HG02678 (cell line): ENCODE measurements around the gene ZNF581.

ENCODE experiments used
- ATAC-seq: cut with Tn5 transposase; IDR thresholded peaks from one replicate; pipeline ENCODE4 v1.9.1; 2021; ENCODE audit warnings: mild to moderate bottlenecking, moderate library complexity; ENCODE audit not compliant: unreplicated experiment

Gene ZNF581

GRCh38 chr19:55611300-55611982 lies 32.0 kb upstream of the ZNF581 start:
- no peak for ATAC-seq

- ATAC-seq, result no peak
Observed at GRCh38 chr19:55611983-55612645, 31.3 kb upstream of the ZNF581 start.

DNA sequence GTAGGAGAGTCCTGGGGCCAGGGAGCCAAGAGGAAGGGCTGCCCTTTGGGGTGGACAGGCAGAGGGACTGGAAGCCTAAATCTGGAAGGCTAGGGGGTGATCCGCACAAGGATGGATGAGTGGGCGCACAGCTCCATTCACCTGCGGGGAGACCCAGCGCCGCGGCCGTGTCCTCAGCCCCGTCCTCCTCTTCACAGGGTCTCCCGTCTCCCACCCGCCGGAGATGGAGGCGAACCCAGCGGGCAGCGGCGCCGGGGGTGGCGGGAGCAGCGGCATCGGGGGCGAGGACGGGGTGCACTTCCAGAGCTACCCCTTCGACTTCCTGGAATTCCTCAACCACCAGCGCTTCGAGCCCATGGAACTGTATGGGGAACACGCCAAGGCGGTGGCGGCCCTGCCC lies 30.1 kb upstream of the ZNF581 start:
- no peak for ATAC-seq

DNA sequence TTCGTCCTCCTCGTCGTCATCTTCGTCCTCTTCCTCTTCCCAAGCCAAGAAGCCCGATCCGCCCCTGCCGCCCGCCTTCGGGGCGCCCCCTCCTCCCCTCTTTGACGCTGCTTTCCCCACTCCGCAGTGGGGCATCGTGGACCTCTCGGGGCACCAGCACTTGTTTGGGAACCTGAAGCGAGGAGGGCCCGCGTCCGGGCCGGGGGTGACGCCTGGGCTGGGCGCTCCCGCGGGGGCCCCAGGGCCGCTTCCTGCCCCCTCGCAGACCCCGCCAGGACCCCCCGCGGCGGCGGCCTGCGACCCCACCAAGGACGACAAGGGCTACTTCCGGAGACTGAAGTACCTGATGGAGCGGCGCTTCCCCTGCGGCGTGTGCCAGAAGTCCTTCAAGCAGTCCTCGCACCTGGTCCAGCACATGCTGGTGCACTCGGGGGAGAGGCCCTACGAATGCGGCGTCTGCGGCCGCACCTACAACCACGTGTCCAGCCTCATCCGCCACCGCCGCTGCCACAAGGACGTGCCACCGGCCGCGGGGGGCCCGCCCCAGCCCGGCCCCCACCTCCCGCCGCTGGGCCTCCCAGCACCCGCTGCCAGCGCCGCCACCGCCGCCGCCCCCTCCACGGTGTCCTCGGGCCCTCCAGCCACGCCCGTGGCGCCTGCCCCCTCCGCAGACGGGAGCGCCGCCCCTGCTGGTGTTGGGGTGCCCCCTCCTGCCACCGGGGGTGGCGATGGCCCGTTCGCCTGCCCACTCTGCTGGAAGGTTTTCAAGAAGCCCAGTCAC lies 29.3 kb upstream of the ZNF581 start:
- ATAC-seq, result no peak

- no peak for ATAC-seq
Observed at GRCh38 chr19:55614711-55615542, 28.5 kb upstream of the ZNF581 start.

- no peak for ATAC-seq
Observed at GRCh38 chr19:55615543-55616394, 27.7 kb upstream of the ZNF581 start.

DNA sequence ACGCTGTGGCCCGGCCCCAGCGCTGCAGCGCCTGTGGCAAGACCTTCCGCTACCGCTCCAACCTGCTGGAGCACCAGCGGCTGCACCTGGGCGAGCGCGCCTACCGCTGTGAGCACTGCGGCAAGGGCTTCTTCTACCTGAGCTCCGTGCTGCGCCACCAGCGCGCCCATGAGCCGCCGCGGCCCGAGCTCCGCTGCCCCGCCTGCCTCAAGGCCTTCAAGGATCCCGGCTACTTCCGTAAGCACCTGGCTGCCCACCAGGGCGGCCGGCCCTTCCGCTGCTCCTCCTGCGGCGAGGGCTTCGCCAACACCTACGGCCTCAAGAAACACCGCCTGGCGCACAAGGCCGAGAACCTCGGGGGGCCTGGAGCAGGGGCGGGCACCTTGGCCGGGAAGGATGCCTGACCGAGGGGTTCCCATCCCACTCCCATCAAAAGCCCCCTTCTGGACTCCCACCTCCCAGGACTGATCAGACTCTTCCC lies 27.0 kb upstream of the ZNF581 start:
- ATAC-seq, result no peak

GRCh38 chr19:55617426-55617825 lies 26.0 kb upstream of the ZNF581 start:
- ATAC-seq, result no peak

GRCh38 chr19:55618426-55618825 lies 25.0 kb upstream of the ZNF581 start:
- ATAC-seq, result no peak

GRCh38 chr19:55619286-55619685 lies 24.2 kb upstream of the ZNF581 start:
- no peak for ATAC-seq

- no peak for ATAC-seq
Observed at GRCh38 chr19:55620410-55621204, 22.8 kb upstream of the ZNF581 start.

DNA sequence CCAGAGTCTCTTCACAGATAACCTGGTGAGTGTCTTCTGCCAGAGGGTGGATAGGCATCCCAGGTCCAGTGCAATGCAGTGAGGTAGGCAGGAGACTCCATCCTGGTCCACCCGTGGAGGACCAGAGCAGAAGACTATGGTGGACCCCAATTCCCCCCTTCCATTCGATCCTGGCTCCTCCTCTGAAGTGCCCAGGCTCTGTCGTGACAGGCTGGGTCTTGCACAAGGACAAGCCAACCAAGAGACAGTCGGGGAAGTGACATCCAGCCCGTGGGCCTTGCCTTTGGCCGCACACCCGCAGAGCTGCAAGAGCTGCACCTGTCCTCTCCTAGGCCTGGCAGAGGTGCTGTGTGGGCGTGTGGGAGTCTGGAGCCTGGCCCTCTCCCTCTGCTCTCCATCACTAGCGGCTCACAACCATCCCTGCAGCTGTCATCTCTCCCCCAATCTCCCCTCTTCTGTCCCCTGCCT lies 22.2 kb upstream of the ZNF581 start:
- ATAC-seq, result no peak

GRCh38 chr19:55621673-55622231 lies 21.7 kb upstream of the ZNF581 start:
- no peak for ATAC-seq

DNA sequence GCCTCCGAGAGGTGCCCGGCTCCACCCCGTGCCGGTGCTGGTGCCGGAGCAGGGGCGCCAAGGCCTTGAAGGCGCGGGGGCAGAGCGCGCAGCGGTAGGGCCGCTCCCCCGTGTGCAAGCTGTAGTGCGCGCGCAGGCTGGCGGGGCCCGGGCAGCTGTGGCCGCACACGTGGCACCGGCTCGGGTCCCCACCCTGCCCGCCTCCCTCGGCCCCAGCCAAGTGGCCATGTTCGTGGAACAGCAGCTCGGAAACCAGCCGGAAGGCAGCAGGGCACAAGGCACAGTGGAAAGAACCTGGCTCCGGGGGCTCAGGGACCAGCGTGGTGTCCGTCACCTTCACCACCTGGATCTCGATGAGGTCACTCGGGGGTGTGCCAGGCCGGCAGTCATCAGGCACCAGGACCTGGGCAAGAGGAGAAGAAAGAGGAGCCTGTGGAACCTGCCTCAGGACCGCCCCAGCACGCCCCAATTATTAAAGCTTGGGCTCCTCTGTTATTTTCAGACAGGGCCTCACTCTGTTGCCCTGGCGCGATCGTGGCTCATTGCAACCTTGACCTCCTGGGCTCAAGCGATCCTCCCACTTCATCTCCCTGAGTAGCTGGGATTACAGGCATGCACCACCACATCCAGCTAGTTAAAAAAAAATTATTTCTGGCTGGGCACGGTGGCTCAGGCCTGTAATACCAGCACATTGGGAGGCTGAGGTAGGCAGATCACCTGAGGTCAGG lies 21.0 kb upstream of the ZNF581 start:
- ATAC-seq, result no peak

GRCh38 chr19:55623130-55623529 lies 20.3 kb upstream of the ZNF581 start:
- no peak for ATAC-seq

DNA sequence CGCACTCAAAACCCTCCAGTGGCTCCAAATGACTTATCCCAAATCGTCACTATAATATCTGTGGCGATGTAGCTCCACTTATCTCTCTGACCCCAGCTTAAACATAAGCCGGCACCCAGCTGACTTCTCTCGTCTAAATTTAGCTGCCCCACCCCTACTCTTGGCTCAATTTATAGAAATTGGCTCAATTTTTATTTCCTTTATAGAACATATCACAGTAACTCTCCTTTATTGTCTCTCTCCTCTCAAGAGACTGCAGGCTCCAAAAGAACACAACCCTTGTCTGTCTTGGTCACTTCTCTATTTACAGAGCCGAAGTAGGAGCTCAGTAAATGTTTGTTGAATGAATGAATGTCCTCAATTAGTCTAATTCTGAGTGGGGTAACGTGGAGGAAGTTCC lies 19.9 kb upstream of the ZNF581 start:
- no peak for ATAC-seq

DNA sequence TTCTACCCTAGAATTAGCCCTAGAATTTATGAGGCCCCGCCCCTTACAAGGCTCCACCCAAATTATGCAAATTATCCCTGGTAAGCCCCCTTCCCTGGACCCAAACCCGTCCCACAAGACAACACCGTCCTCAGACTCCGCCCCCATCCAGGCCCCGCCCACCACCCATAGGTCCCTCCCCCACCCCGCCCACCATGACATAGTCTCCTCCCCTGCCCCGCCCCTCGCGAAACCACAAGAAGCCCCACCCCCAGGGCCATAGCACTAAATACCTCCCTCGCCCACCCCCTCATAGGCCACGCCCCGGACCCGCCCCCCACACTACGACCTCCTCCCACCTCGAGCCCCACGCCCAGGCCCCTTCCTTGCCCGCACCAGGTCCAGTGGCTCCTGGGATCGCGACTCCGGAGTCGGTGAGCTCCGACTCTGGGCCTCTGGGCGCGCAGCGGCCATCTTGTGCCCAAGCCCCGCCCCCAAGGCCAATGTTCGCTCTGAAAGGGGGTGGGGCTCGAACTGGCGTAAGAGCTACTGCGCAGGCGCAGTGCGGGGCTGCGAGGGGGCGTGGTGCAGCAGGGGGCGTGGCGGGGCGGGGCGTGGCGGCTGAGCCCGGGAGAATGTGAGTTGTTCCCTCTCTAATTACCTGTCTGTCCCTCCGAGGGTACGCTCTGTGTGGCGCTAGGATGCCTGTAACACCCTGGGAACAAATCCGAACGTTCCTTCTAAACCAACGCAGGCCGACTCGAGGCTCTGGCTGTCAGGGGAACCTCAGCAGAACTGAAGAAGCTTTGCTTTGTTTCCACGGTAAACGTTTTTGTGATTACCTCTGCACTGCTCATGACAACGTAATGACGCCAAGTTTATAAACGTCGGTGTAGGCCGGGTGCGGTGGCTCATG lies 19.1 kb upstream of the ZNF581 start, which contains the start of gene ZNF784:
Gene ZNF784 (minus strand): TSS at position 458 of the 895 bp plus-strand sequence. CDS start 5 bp downstream, at position 453.
- ATAC-seq, result peak; percentile 69
